Neural cell (in vitro differentiated cells): ENCODE measurements around the gene HIBCH. TPM values are rescaled to one million over a fixed set of nuclear protein-coding genes. Genes with fewer than 3 reads are reported as not detected.

Experiments
- H2AFZ ChIP-seq: fragments of 200-600, 300-800 bp; sonication (generic), shearing (Covaris generic); 2 replicates; pipeline ENCODE4 v1.6.0; 2014; ENCODE audit warnings: low read depth, mild to moderate bottlenecking, antibody characterized with exemption, low read length, moderate library complexity
- H3F3A ChIP-seq: fragments of 200-600 bp; shearing (Covaris generic); 2 replicates; pipeline ENCODE4 v1.6.1; 2016; ENCODE audit warnings: mild to moderate bottlenecking, moderate library complexity, mixed read lengths, antibody characterized with exemption, low read length; ENCODE audit not compliant: insufficient read depth, poor library complexity, severe bottlenecking
- H3K27ac ChIP-seq: fragments of 200-600, 300-800 bp; sonication (generic), shearing (Covaris generic); 2 replicates; pipeline ENCODE4 v1.5.1; 2014; ENCODE audit warnings: mild to moderate bottlenecking, low read length, moderate library complexity
- H3K27me3 ChIP-seq: fragments of 300-800, 200-600 bp; sonication (generic), shearing (Covaris generic); 2 replicates; pipeline ENCODE4 v1.6.0; 2014; ENCODE audit warnings: mild to moderate bottlenecking, low read depth, low read length, moderate library complexity; ENCODE audit not compliant: insufficient read depth
- H3K36me3 ChIP-seq: fragments of 300-800, 200-600 bp; sonication (generic), shearing (Covaris generic); 2 replicates; pipeline ENCODE4 v1.5.1; 2014; ENCODE audit warnings: mild to moderate bottlenecking, antibody characterized with exemption, low read length, moderate library complexity; ENCODE audit not compliant: insufficient read depth
- H3K4me2 ChIP-seq: fragments of 300-800, 200-600 bp; sonication (generic), shearing (Covaris generic); 2 replicates; pipeline ENCODE4 v1.6.0; 2014; ENCODE audit warnings: mild to moderate bottlenecking, low read length
- H3K4me3 ChIP-seq: fragments of 300-800, 200-600 bp; sonication (generic), shearing (Covaris generic); 2 replicates; pipeline ENCODE4 v1.5.1; 2014; ENCODE audit warnings: mild to moderate bottlenecking, low read length, moderate library complexity
- H3K79me2 ChIP-seq: fragments of 200-600 bp; shearing (Covaris generic); replicated peaks from 2 replicates; pipeline ENCODE4 v1.6.0; 2014; ENCODE audit warnings: mild to moderate bottlenecking, low read length, moderate library complexity; ENCODE audit not compliant: insufficient read depth
- H3K9ac ChIP-seq: fragments of 300-800, 200-600 bp; sonication (generic), shearing (Covaris generic); 2 replicates; pipeline ENCODE4 v1.6.1; 2016; ENCODE audit warnings: mild to moderate bottlenecking, low read length, mixed read lengths
- H3K9me2 ChIP-seq: fragments of 200-600 bp; shearing (Covaris generic); 2 replicates; pipeline ENCODE4 v1.6.1; 2016; ENCODE audit warnings: mild to moderate bottlenecking, low read length, mixed read lengths; ENCODE audit not compliant: insufficient read depth
- H3K9me3 ChIP-seq: fragments of 200-600, 300-800 bp; sonication (generic), shearing (Covaris generic); 2 replicates; pipeline ENCODE4 v1.6.1; 2016; ENCODE audit warnings: mild to moderate bottlenecking, mixed run types, low read length, moderate library complexity, mixed read lengths
- H4K20me1 ChIP-seq: fragments of 200-600 bp; shearing (Covaris generic); 2 replicates; pipeline ENCODE4 v1.6.1; 2016; ENCODE audit warnings: mild to moderate bottlenecking, mixed run types; ENCODE audit not compliant: insufficient read depth
- CTCF ChIP-seq: fragments of 450-650 bp; IDR thresholded peaks from 2 replicates; pipeline ENCODE4 v1.5.1; 2014; ENCODE audit warnings: antibody characterized with exemption, mild to moderate bottlenecking, moderate library complexity; ENCODE audit not compliant: poor library complexity, severe bottlenecking
- EP300 ChIP-seq: fragments of 450-650 bp; conservative IDR thresholded peaks from 2 replicates; pipeline ENCODE4 v1.6.1; 2014; ENCODE audit warnings: antibody characterized with exemption, mild to moderate bottlenecking, moderate library complexity; ENCODE audit not compliant: poor library complexity, severe bottlenecking
- EZH2 ChIP-seq: fragments of 200-600, 300-800 bp; shearing (Covaris generic), sonication (generic); IDR thresholded peaks from 2 replicates; pipeline ENCODE4 v1.6.1; 2014; ENCODE audit warnings: antibody characterized with exemption, low read length, borderline replicate concordance, mild to moderate bottlenecking; ENCODE audit not compliant: insufficient read depth, poor library complexity, severe bottlenecking
- MXI1 ChIP-seq: fragments of 450-650 bp; conservative IDR thresholded peaks from 2 replicates; pipeline ENCODE4 v1.6.1; 2014; ENCODE audit warnings: antibody characterized with exemption, mild to moderate bottlenecking; ENCODE audit not compliant: poor library complexity, severe bottlenecking
- POLR2AphosphoS5 ChIP-seq: IDR thresholded peaks from 2 replicates; pipeline ENCODE4 v1.6.1; 2012
- RAD21 ChIP-seq: fragments of 450-650 bp; conservative IDR thresholded peaks from 2 replicates; pipeline ENCODE4 v1.6.1; 2014; ENCODE audit warnings: antibody characterized with exemption, mild to moderate bottlenecking, moderate library complexity
- REST ChIP-seq: IDR thresholded peaks from 2 replicates; pipeline ENCODE4 v1.6.1; 2012; ENCODE audit warnings: borderline replicate concordance
- SMC3 ChIP-seq: fragments of 450-650 bp; conservative IDR thresholded peaks from 2 replicates; pipeline ENCODE4 v1.6.1; 2014; ENCODE audit warnings: antibody characterized with exemption, mild to moderate bottlenecking, moderate library complexity; ENCODE audit not compliant: poor library complexity
- TAF1 ChIP-seq: IDR thresholded peaks from 2 replicates; pipeline ENCODE4 v1.6.1; 2012; ENCODE audit warnings: low read depth
- polyA plus RNA-seq: library from polyadenylated mRNA; depleted of rRNA; stranded (reverse); fragments of >200 nt; gene quantifications from 2 replicates; pipeline ENCODE4 v1.2.3, GENCODE V29; 2014

The HIBCH gene
- polyA plus RNA-seq, 1 donor from 2014 or later = 17.8 TPM

GRCh38 chr2:190190507-190191162 is 129.0 kb downstream of the HIBCH start:
- Histone ChIP-seq H2AFZ (no peak overlapping the region), H4K20me1 (no peaks in the 10 kb centered on the region), H3K4me3 (no peak overlapping the region), H3K36me3 (no peaks in the 10 kb centered on the region), H3K4me2 (no peak overlapping the region), H3K79me2 (no peaks in the 10 kb centered on the region), H3K27ac (no peak overlapping the region), H3K9ac (no peak overlapping the region), H3F3A (no peaks in the 10 kb centered on the region), H3K9me2 (no peaks in the 10 kb centered on the region), H3K27me3 (no peaks in the 10 kb centered on the region), H3K9me3 (no peaks in the 10 kb centered on the region)
- no peak for TF ChIP-seq SMC3
- no peak for TF ChIP-seq EZH2
- no peak for TF ChIP-seq EP300
- TF ChIP-seq POLR2AphosphoS5 = no peak
- TF ChIP-seq MXI1 = no peak
- no peak for TF ChIP-seq TAF1
- no peak for TF ChIP-seq CTCF
- no peak for TF ChIP-seq RAD21
- no peak for TF ChIP-seq REST

GRCh38 chr2:190188289-190188688 is 131.3 kb downstream of the HIBCH start:
- Histone ChIP-seq H2AFZ (no peak overlapping the region), H3K27ac (no peak overlapping the region), H3K4me2 (no peak overlapping the region), H3K9me3 (no peaks in the 10 kb centered on the region), H3K79me2 (no peaks in the 10 kb centered on the region), H3K27me3 (no peaks in the 10 kb centered on the region), H4K20me1 (no peaks in the 10 kb centered on the region), H3K36me3 (no peaks in the 10 kb centered on the region), H3K4me3 (no peak overlapping the region), H3F3A (no peaks in the 10 kb centered on the region), H3K9ac (no peak overlapping the region), H3K9me2 (no peaks in the 10 kb centered on the region)
- no peak for TF ChIP-seq SMC3
- no peak for TF ChIP-seq CTCF
- TF ChIP-seq EZH2 = no peak
- no peak for TF ChIP-seq REST
- TF ChIP-seq EP300 = no peak
- TF ChIP-seq MXI1 = no peak
- no peak for TF ChIP-seq RAD21
- TF ChIP-seq TAF1 = no peak
- TF ChIP-seq POLR2AphosphoS5 = no peak
